Gastrocnemius medialis (tissue), 4 donors: ENCODE results near the gene DRD1.

Experiments
- CTCF ChIP-seq, 5 experiments: fragments of 450-650 bp in 3 of 5; fragments of 200-600 bp in 2 of 5; sonication (generic) in 2 of 5; IDR thresholded peaks in 4 of 5; conservative IDR thresholded peaks in 1 of 5; 1 replicate in 4 of 5; 2 replicates in 1 of 5; pipeline ENCODE4 v1.5.1; 2016 to 2019; ENCODE audit warnings: antibody characterized with exemption in 5 of 5, mild to moderate bottlenecking in 3 of 5, moderate library complexity in 3 of 5
- POLR2A ChIP-seq, 2 donors: fragments of 450-650 bp; IDR thresholded peaks; one replicate each; pipeline ENCODE4 v1.6.1; 2017; ENCODE audit warnings: antibody characterized with exemption in 2 of 2, mild to moderate bottlenecking in 2 of 2, moderate library complexity in 2 of 2

DNA sequence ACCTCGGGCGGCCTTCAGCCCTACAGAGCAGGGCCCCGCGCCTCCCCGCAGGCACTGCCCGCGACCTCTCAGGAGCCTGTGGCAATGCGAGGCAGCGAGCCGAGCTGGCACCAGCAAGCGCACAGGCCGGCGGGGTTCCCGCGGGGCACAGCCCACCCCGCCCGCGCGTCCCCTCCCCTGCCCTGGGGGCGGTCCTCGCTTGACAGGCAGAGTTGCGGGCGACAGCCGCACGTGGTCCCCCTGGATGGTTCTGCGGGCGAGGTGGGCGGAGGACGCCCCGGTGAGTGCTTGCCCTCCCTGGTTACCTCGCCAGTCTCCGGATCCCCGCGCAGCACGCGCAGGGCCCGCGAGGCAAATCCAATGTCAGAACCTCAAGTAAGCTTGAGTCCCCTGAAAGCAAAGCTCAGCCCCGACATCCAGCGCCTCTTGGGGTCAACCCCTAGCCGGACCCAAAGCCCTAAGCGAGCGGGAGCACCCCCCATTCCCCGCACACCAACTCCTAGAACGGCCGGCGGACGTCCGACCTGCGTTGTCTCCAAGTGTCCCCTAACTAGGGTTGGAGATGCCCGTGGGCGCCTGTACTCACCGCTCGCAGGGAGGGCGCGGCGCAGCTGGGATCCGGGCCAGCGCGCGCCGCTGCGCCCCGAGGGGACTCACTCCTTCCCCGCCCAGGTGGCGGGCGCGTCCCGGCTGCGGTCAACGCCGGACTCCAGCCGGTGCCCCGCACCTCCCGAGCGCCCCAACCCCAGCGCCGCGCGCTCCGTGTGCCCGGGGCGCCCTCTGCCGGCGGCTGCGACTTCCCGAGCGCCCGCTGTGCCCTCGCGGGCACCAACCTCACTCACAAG is at the start of gene DRD1:
- TF ChIP-seq CTCF (IDR thresholded peaks at IDR 0.05 in 4 of 5, conservative IDR thresholded peaks at IDR 0.05 in 1 of 5) (peak in 4 of 5 experiments; percentile 32 to 60 (median 48)), POLR2A (IDR thresholded peaks at IDR 0.05) (no peak)
